Astrocyte (in vitro differentiated cells and primary cell): ENCODE results near the gene CLIP4.

Experiments used
- CTCF ChIP-seq: IDR thresholded peaks from 2 replicates; pipeline ENCODE4 v1.5.1; 2011; ENCODE audit warnings: low read depth, mild to moderate bottlenecking, inconsistent platforms, low read length, moderate library complexity; ENCODE audit not compliant: insufficient read depth
- EZH2 ChIP-seq: IDR thresholded peaks from 2 replicates; pipeline ENCODE4 v1.6.1; 2012; ENCODE audit warnings: mild to moderate bottlenecking, low read length, inconsistent platforms; ENCODE audit not compliant: insufficient read depth

- TF ChIP-seq CTCF (no peak), EZH2 (no peak)
These were observed 108.0 kb downstream of the CLIP4 start for GRCh38 chr2:29223257-29223656.
